ENCODE results near the gene STRN. TPM values are rescaled to one million over a fixed set of nuclear protein-coding genes. Genes with fewer than 3 reads are reported as not detected.

STRN gene
- total and polyA plus RNA-seq, 9 of the 15 experiments (the other 6 are each of a cell fraction or from before 2014, with no cell fraction given), result 1.3 to 31.2 (median 20.0) TPM

GRCh38 chr2:37000318-37000717 lies 34.0 kb upstream of the STRN start:
- no peak overlapping the region for H3K27ac ChIP-seq (ENCODE audit: extremely low read depth, low read depth, low read length)
- no peak for DNase-seq (ENCODE audit: extremely low read depth in 1 of 4, low spot score in 3 of 4)
- no peak overlapping the region for H2AFZ ChIP-seq (ENCODE audit: low read depth, low read length)
- in situ Hi-C loops (cut with MboI) (loop anchor here (5.0 kb wide), 1 partner anchor 218 kb away; no protein-coding TSS in a partner anchor), intact Hi-C loops (cut with micrococcal nuclease) (no loop called here)
- no TSS peak for BruUV-seq (replicated peaks)
- H3K27me3 ChIP-seq (ENCODE audit: control insufficient read depth in 2 of 2, insufficient read depth in 2 of 2, low read length in 2 of 2), result no peaks in the 10 kb centered on the region
- no peaks in the 10 kb centered on the region for H3K9me3 ChIP-seq (replicated peaks; ENCODE audit: control insufficient read depth, insufficient read depth, low read depth, low read length)
- WGBS (ENCODE audit: insufficient coverage, low coverage, missing lambda C conversion rate), result 74% methylated on average over 6 of the region's 6 CpGs
- no peaks in the 10 kb centered on the region for H3K79me2 ChIP-seq (ENCODE audit: control insufficient read depth, insufficient read depth, low read length)
- no peak overlapping the region for H3K4me2 ChIP-seq (ENCODE audit: insufficient read depth, low read length)
- CTCF ChIA-PET (ENCODE audit: low intra/inter-chr PET ratio), result no interaction called here
- no peak overlapping the region for H3K9ac ChIP-seq (ENCODE audit: insufficient read depth in 1 of 2, low read depth in 2 of 2, low read length in 2 of 2)
- H3K4me3 ChIP-seq, result no peak overlapping the region
- no peaks in the 10 kb centered on the region for H3K9me1 ChIP-seq (ENCODE audit: control insufficient read depth, insufficient read depth, low read length)
- ATAC-seq, result no peak
- FAIRE-seq, result peak; percentile 29
- POLR2A ChIA-PET, result interaction anchor here (0.6 kb wide), 1 partner anchor 13 kb away, joined by 3 read pairs; no protein-coding TSS in a partner anchor
- no peaks in the 10 kb centered on the region for H4K20me1 ChIP-seq (replicated peaks; ENCODE audit: control insufficient read depth, insufficient read depth, low read length)
- H3K4me1 ChIP-seq (replicated peaks in 1 of 2; ENCODE audit: control insufficient read depth in 2 of 2, insufficient read depth in 2 of 2, low read length in 2 of 2), result peaks cover 0 to 1% of the 10 kb centered on the region in 2 experiments; a peak in 1 of 5 replicates
- H3K36me3 ChIP-seq (ENCODE audit: control insufficient read depth, insufficient read depth, low read length), result peaks cover 40% of the 10 kb centered on the region; the same call in 2 of the 3 replicates
- TF ChIP-seq EWSR1 (IDR thresholded peaks at IDR 0.05; ENCODE audit: borderline replicate concordance, low read depth, partially characterized antibody), result no peak
- no peak for TF ChIP-seq POLR2H (tag; IDR thresholded peaks at IDR 0.05; ENCODE audit: low read depth)
- no peak for TF ChIP-seq NR4A1 (CRISPR knock-in tag; IDR thresholded peaks at IDR 0.05)
- TF ChIP-seq NR4A1 (tag; IDR thresholded peaks at IDR 0.05), result no peak
- no peak for TF ChIP-seq STAG1 (CRISPR knock-in tag; IDR thresholded peaks at IDR 0.05; ENCODE audit: borderline replicate concordance)
- no peak for TF ChIP-seq SMAD2 (IDR thresholded peaks at IDR 0.05; ENCODE audit: low read depth, low read length)
- no peak for TF ChIP-seq BACH1 (tag; IDR thresholded peaks at IDR 0.05)
- no peak for TF ChIP-seq TBP (optimal IDR thresholded peaks at IDR 0.05; ENCODE audit: low read depth, low read length)

All from K562 (cell line).